ENCODE measurements around the gene ANKZF1. TPM values are rescaled to one million over a fixed set of nuclear protein-coding genes. Genes with fewer than 3 reads are reported as not detected.

ANKZF1 gene
- total and polyA plus RNA-seq, 10 of the 15 experiments (the other 5 are each of a cell fraction or from before 2014, with no cell fraction given): 3.1 to 104 (median 35.0) TPM

DNA sequence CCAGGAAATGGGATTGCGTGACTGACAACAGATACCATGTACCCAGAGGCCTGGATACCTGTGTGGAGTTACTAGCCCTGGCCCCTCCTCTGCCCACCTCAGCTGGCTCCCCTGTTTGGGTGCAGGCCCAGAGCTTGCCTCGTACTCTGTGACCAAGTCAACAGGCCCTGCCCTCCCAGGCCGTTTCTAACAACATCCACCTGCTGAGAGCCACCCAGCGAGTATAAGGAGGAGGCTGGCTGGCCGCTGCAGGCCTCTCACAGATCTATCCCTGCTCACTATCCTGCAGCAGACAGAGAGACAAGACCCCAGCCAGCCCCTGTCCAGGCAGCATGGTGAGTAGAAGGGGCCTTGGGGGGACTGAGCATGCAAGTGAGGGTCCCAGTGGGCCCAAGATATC lies 36.6 kb downstream of the ANKZF1 start:
- FAIRE-seq: no peak
- no peak overlapping the region for H3K4me2 ChIP-seq (ENCODE audit: control insufficient read depth, insufficient read depth)
- no peaks in the 10 kb centered on the region for H3K79me2 ChIP-seq (ENCODE audit: control insufficient read depth, insufficient read depth, low read length)
- in situ Hi-C loops (cut with MboI): no loop called here
- no peak overlapping the region for H3K4me3 ChIP-seq
- H3K27me3 ChIP-seq (replicated peaks in 1 of 2; ENCODE audit: control insufficient read depth in 2 of 2, insufficient read depth in 2 of 2, low read length in 1 of 2): peaks cover 0 to under 1% of the 10 kb centered on the region in 2 experiments; a peak in 1 of 4 replicates
- H3K9ac ChIP-seq (ENCODE audit: control insufficient read depth, insufficient read depth, low read length): no peak overlapping the region
- H3K4me1 ChIP-seq (ENCODE audit: control insufficient read depth, insufficient read depth, low read length): no peaks in the 10 kb centered on the region
- SMC1A ChIA-PET (ENCODE audit: uncharacterized antibody, unreplicated experiment): interaction anchor here (2.1 kb wide), 1 partner anchor 12 kb away, joined by 5 read pairs; no protein-coding TSS in a partner anchor
- RAD21 ChIA-PET (ENCODE audit: unreplicated experiment): no interaction called here
- POLR2A ChIA-PET: interaction anchor here (1.1 kb wide), 1 partner anchor 54 kb away, joined by 4 read pairs; no protein-coding TSS in a partner anchor
- intact Hi-C loops (cut with micrococcal nuclease; ENCODE audit: unreplicated experiment): no loop called here
- H3K9me3 ChIP-seq (replicated peaks; ENCODE audit: control insufficient read depth, insufficient read depth, low read length): no peaks in the 10 kb centered on the region
- H2AFZ ChIP-seq (ENCODE audit: control insufficient read depth, low read depth, low read length): no peak overlapping the region
- no peak for ATAC-seq
- CTCF ChIA-PET: interaction anchor here (1.5 to 2.1 kb wide), 3 partner anchors 11 to 29 kb away, joined by 3 to 9 read pairs (median 6); no protein-coding TSS in a partner anchor
- no peak for DNase-seq (ENCODE audit: low read depth, low spot score)
- H4K20me1 ChIP-seq (ENCODE audit: control insufficient read depth, insufficient read depth): no peaks in the 10 kb centered on the region
- TF ChIP-seq, protein P1, sequence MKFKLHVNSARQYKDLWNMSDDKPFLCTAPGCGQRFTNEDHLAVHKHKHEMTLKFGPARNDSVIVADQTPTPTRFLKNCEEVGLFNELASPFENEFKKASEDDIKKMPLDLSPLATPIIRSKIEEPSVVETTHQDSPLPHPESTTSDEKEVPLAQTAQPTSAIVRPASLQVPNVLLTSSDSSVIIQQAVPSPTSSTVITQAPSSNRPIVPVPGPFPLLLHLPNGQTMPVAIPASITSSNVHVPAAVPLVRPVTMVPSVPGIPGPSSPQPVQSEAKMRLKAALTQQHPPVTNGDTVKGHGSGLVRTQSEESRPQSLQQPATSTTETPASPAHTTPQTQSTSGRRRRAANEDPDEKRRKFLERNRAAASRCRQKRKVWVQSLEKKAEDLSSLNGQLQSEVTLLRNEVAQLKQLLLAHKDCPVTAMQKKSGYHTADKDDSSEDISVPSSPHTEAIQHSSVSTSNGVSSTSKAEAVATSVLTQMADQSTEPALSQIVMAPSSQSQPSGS (IDR thresholded peaks at IDR 0.05; ENCODE audit: low read length): no peak
- TF ChIP-seq YY1 (IDR thresholded peaks at IDR 0.05; ENCODE audit: low read depth, low read length): no peak
- no peak for TF ChIP-seq HCFC1 (IDR thresholded peaks at IDR 0.05; ENCODE audit: low read length)
- TF ChIP-seq, protein P2, sequence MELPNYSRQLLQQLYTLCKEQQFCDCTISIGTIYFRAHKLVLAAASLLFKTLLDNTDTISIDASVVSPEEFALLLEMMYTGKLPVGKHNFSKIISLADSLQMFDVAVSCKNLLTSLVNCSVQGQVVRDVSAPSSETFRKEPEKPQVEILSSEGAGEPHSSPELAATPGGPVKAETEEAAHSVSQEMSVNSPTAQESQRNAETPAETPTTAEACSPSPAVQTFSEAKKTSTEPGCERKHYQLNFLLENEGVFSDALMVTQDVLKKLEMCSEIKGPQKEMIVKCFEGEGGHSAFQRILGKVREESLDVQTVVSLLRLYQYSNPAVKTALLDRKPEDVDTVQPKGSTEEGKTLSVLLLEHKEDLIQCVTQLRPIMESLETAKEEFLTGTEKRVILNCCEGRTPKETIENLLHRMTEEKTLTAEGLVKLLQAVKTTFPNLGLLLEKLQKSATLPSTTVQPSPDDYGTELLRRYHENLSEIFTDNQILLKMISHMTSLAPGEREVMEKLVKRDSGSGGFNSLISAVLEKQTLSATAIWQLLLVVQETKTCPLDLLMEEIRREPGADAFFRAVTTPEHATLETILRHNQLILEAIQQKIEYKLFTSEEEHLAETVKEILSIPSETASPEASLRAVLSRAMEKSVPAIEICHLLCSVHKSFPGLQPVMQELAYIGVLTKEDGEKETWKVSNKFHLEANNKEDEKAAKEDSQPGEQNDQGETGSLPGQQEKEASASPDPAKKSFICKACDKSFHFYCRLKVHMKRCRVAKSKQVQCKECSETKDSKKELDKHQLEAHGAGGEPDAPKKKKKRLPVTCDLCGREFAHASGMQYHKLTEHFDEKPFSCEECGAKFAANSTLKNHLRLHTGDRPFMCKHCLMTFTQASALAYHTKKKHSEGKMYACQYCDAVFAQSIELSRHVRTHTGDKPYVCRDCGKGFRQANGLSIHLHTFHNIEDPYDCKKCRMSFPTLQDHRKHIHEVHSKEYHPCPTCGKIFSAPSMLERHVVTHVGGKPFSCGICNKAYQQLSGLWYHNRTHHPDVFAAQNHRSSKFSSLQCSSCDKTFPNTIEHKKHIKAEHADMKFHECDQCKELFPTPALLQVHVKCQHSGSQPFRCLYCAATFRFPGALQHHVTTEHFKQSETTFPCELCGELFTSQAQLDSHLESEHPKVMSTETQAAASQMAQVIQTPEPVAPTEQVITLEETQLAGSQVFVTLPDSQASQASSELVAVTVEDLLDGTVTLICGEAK (IDR thresholded peaks at IDR 0.05; ENCODE audit: borderline replicate concordance): no peak
- TF ChIP-seq ETV6 (conservative IDR thresholded peaks at IDR 0.05 in 1 of 2, IDR thresholded peaks at IDR 0.05 in 1 of 2; ENCODE audit: borderline replicate concordance in 1 of 2, low read depth in 1 of 2): no peak
- WGBS (ENCODE audit: insufficient coverage, insufficient replicate concordance, low lambda C conversion rate, missing lambda C conversion rate): 58% methylated on average over 5 of the region's 5 CpGs
- no peaks in the 10 kb centered on the region for H3K36me3 ChIP-seq (ENCODE audit: control insufficient read depth in 2 of 2, insufficient read depth in 2 of 2, low read length in 1 of 2)
- no TSS peak for BruUV-seq (replicated peaks)
- H3K27ac ChIP-seq (ENCODE audit: control insufficient read depth, insufficient read depth): no peak overlapping the region
